K562 (cell line): Measurements from ENCODE around the gene LRRC8E. TPM values are rescaled to one million over a fixed set of nuclear protein-coding genes. Genes with fewer than 3 reads are reported as not detected.

Experiments
- ATAC-seq: fragments of 200-7000 bp; cut with Tn5 transposase; 3 replicates; pipeline ENCODE4 v1.9.1; 2020; ENCODE audit warnings: moderate library complexity
- BruUV-seq: library from RNA; stranded (reverse); fragments of 400-500 nt; replicated peaks from 2 replicates; lab custom pipeline; 2021; lab: Mats Ljungman, UMichigan
- CTCF ChIA-PET: fragments of 300-600 bp; formaldehyde crosslinking; extraction: SDS; loops from one replicate; lab custom pipeline; 2021; ENCODE audit warnings: low intra/inter-chr PET ratio; lab: Yijun Ruan, JAX
- POLR2A ChIA-PET: fragments of 300-600, 350-650 bp; sonication (Branson Sonifier 250); formaldehyde crosslinking; extraction: SDS; loops from one replicate; lab custom pipeline; 2021; ENCODE audit warnings: antibody characterized with exemption, inconsistent platforms; lab: Yijun Ruan, JAX
- DNase-seq, 4 experiments: peaks; one replicate each; pipeline versions ENCODE4 v3.0.0 to v3.0.0-alpha.2; 2011 to 2018; ENCODE audit warnings: low spot score in 3 of 4, mixed read lengths in 3 of 4; ENCODE audit errors: extremely low read depth in 1 of 4
- FAIRE-seq: peaks from 2 replicates; lab custom pipeline; 2011; peaks lifted over from hg19 to GRCh38; lab: Jason Lieb, UNC
- H2AFZ ChIP-seq: 2 replicates; pipeline ENCODE4 v1.6.0; 2011; ENCODE audit warnings: low read depth, low read length, control low read depth, inconsistent platforms
- H3K27ac ChIP-seq: fragments of 200-600 bp; 3 replicates; pipeline ENCODE4 v1.8.0; 2011; ENCODE audit warnings: low read depth, mild to moderate bottlenecking, control low read depth, inconsistent platforms, low read length, moderate library complexity, mixed read lengths; ENCODE audit errors: extremely low read depth
- H3K27me3 ChIP-seq, 2 experiments: fragments of 300-600 bp in 1 of 2; 2 replicates in 1 of 2; 3 replicates in 1 of 2; pipeline versions ENCODE4 v1.6.0 to v1.8.0; 2011; ENCODE audit warnings: inconsistent platforms in 2 of 2, low read length in 2 of 2, mild to moderate bottlenecking in 1 of 2, mixed read lengths in 1 of 2, moderate library complexity in 1 of 2; ENCODE audit not compliant: control insufficient read depth in 2 of 2, insufficient read depth in 2 of 2
- H3K36me3 ChIP-seq: fragments of 300-600 bp; 3 replicates; pipeline ENCODE4 v1.8.0; 2011; ENCODE audit warnings: mild to moderate bottlenecking, low read length, inconsistent platforms; ENCODE audit not compliant: control insufficient read depth, insufficient read depth
- H3K4me1 ChIP-seq, 2 experiments: fragments of 200-600 bp in 1 of 2; replicated peaks in 1 of 2; 2 replicates in 1 of 2; 3 replicates in 1 of 2; pipeline versions ENCODE4 v1.5.1 to v1.8.0; 2011; ENCODE audit warnings: inconsistent platforms in 2 of 2, low read length in 2 of 2, mild to moderate bottlenecking in 1 of 2, mixed read lengths in 1 of 2, moderate library complexity in 1 of 2; ENCODE audit not compliant: control insufficient read depth in 2 of 2, insufficient read depth in 2 of 2
- H3K4me2 ChIP-seq: 2 replicates; pipeline ENCODE4 v1.6.1; 2011; ENCODE audit warnings: low read length, control low read depth, inconsistent platforms, mixed read lengths; ENCODE audit not compliant: insufficient read depth
- H3K4me3 ChIP-seq: fragments of 200-600 bp; sonication (generic), shearing (Covaris generic); 2 replicates; pipeline ENCODE4 v1.5.1; 2016; ENCODE audit warnings: control low read depth, inconsistent platforms
- H3K79me2 ChIP-seq: fragments of 200-600 bp; 3 replicates; pipeline ENCODE4 v1.8.0; 2011; ENCODE audit warnings: low read length, inconsistent platforms; ENCODE audit not compliant: control insufficient read depth, insufficient read depth
- H3K9ac ChIP-seq, 2 experiments: 2 replicates each; pipeline versions ENCODE4 v1.6.0 to v1.6.1; 2011; ENCODE audit warnings: low read depth in 2 of 2, low read length in 2 of 2, control low read depth in 1 of 2, inconsistent platforms in 1 of 2, mild to moderate bottlenecking in 1 of 2, mixed read lengths in 1 of 2; ENCODE audit not compliant: insufficient read depth in 1 of 2
- H3K9me1 ChIP-seq: one replicate; pipeline ENCODE4 v1.6.0; 2011; ENCODE audit warnings: inconsistent platforms, mild to moderate bottlenecking, low read length, moderate library complexity; ENCODE audit not compliant: control insufficient read depth, insufficient read depth
- H3K9me3 ChIP-seq: replicated peaks from 2 replicates; pipeline ENCODE4 v1.5.1; 2011; ENCODE audit warnings: low read depth, low read length, inconsistent platforms; ENCODE audit not compliant: control insufficient read depth, insufficient read depth
- H4K20me1 ChIP-seq: replicated peaks from 2 replicates; pipeline ENCODE4 v1.6.1; 2011; ENCODE audit warnings: low read length, inconsistent platforms, mixed read lengths; ENCODE audit not compliant: control insufficient read depth, insufficient read depth
- ARID2 ChIP-seq: fragments of 450-650 bp; IDR thresholded peaks from 2 replicates; pipeline ENCODE4 v1.6.1; 2017; ENCODE audit warnings: antibody characterized with exemption, mild to moderate bottlenecking
- ETS1 ChIP-seq: conservative IDR thresholded peaks from 2 replicates; pipeline ENCODE4 v1.6.1; 2011; ENCODE audit warnings: low read depth, mild to moderate bottlenecking, low read length; ENCODE audit not compliant: control insufficient read depth
- FIP1L1 ChIP-seq: fragments of 200-400 bp; formaldehyde crosslinking; IDR thresholded peaks from 2 replicates; pipeline ENCODE4 v1.6.1; 2018; ENCODE audit warnings: mild to moderate bottlenecking, low read depth, low read length; ENCODE audit not compliant: poor library complexity, severe bottlenecking
- KAT7 ChIP-seq: sonication (generic); formaldehyde crosslinking; IDR thresholded peaks from 2 replicates; pipeline ENCODE4 v1.8.0; 2022; ENCODE audit warnings: missing genetic modification reagents, mild to moderate bottlenecking, borderline replicate concordance
- PCBP1 ChIP-seq: fragments of 200-400 bp; formaldehyde crosslinking; IDR thresholded peaks from 2 replicates; pipeline ENCODE4 v1.6.1; 2018; ENCODE audit warnings: mild to moderate bottlenecking, low read depth, low read length; ENCODE audit not compliant: poor library complexity, severe bottlenecking
- PURB ChIP-seq: sonication (generic); formaldehyde crosslinking; IDR thresholded peaks from 2 replicates; pipeline ENCODE4 v1.9.0; 2021; ENCODE audit warnings: low read depth, mild to moderate bottlenecking, missing genetic modification reagents
- STAT5B ChIP-seq: fragments of 250-450 bp; sonication (Bioruptor Pico); IDR thresholded peaks from 2 replicates; pipeline ENCODE4 v1.8.0; 2021; ENCODE audit warnings: mild to moderate bottlenecking, inconsistent platforms
- ZNF699 ChIP-seq: fragments of 250-450 bp; sonication (Bioruptor Pico); IDR thresholded peaks from 2 replicates; pipeline ENCODE4 v1.8.0; 2021; ENCODE audit warnings: mild to moderate bottlenecking, moderate library complexity; ENCODE audit not compliant: insufficient replicate concordance
- WGBS: fragments of 100-300 bp; shearing (Covaris generic); methylation state at CpG from one replicate; pipeline ENCODE4 v1.1.6; 2016; ENCODE audit warnings: low coverage, mixed read lengths; ENCODE audit not compliant: insufficient coverage; ENCODE audit errors: missing lambda C conversion rate; 5-methylcytosine and 5-hydroxymethylcytosine counted together
- in situ Hi-C: fragments of 300-500 bp; cut with MboI; formaldehyde crosslinking; loops from 4 replicates; pipeline ENCODE4 v1.15.0; 2018; ENCODE audit warnings: inconsistent platforms, mixed read lengths
- intact Hi-C: fragments of 100-400 bp; cut with micrococcal nuclease; formaldehyde crosslinking; loops from 2 replicates; pipeline ENCODE4 v1.14.2; 2022
- polyA plus RNA-seq, 8 experiments: library from polyadenylated mRNA; depleted of rRNA in 4 of 8; stranded (reverse) in 5 of 8; unstranded in 3 of 8; fragments of >200 nt; fragmentation: Nextera tagmentation in 2 of 8; fragmentation: Illumina TruSeq in 1 of 8; extraction: Ambion mirVana in 2 of 8; extraction: Trizol in 1 of 8; gene quantifications; 2 replicates each; pipeline versions ENCODE4 v1.2.1 to v1.2.3, GENCODE V29; 2011 to 2014; ENCODE audit warnings: inconsistent platforms in 1 of 8, missing spikeins in 1 of 8
- total RNA-seq, 7 experiments: library from RNA; depleted of rRNA in 6 of 7; stranded (reverse); fragments of >200 nt in 6 of 7; fragmentation: Illumina TruSeq in 2 of 7; extraction: Trizol in 2 of 7; gene quantifications; 2 replicates each; pipeline versions ENCODE4 v1.2.1 to v1.2.3, GENCODE V29; 2011 to 2021; ENCODE audit warnings: low replicate concordance in 1 of 7

Gene LRRC8E
- total and polyA plus RNA-seq, 9 of the 15 experiments (the other 6 are each of a cell fraction or from before 2014, with no cell fraction given): 0.08 to 5.7 (median 3.5) TPM; not detected in 1

GRCh38 chr19:7852851-7853769 lies 35.2 kb upstream of the LRRC8E start (continued):
- peak; percentile 66; the same call in 1 of the 2 replicates for TF ChIP-seq ETS1
- no peak for TF ChIP-seq ARID2
- TF ChIP-seq KAT7 (CRISPR knock-in tag): no peak
- no peak for TF ChIP-seq STAT5B (CRISPR knock-in tag)
- no peak for TF ChIP-seq PURB
- TF ChIP-seq ZNF699 (CRISPR knock-in tag): no peak

- H3K9me1 ChIP-seq: no peaks in the 10 kb centered on the region
- FAIRE-seq (no peak), ATAC-seq (no peak), DNase-seq (no peak)
- no peak overlapping the region; the same call in 1 of the 2 replicates for H2AFZ ChIP-seq
- H3K36me3 ChIP-seq: no peaks in the 10 kb centered on the region
- H3K9me3 ChIP-seq: no peaks in the 10 kb centered on the region
- intact Hi-C loops (loop anchor here (1.0 to 2.0 kb wide), 3 partner anchors 49 to 72 kb away; partner anchors contain the start of gene MAP2K7), in situ Hi-C loops (loop anchor here (5.0 kb wide), 1 partner anchor 69 kb away; the partner anchor contains the start of gene SNAPC2)
- BruUV-seq: no TSS peak
- 49% methylated on average over 12 of the region's 12 CpGs for WGBS
- peak overlapping the region in 1 of 2 experiments; percentile 70; a peak in 1 of 4 replicates for H3K9ac ChIP-seq
- ChIA-PET CTCF (interaction anchor here (0.7 to 1.0 kb wide), 3 partner anchors 21 to 285 kb away, joined by 3 to 4 read pairs (median 3); partner anchors contain the start of gene MAP2K7), POLR2A (no interaction called here)
- TF ChIP-seq PCBP1 (peak; percentile 4), FIP1L1 (no peak)
- peaks cover 16% of the 10 kb centered on the region; the same call in 1 of the 2 replicates for H4K20me1 ChIP-seq
- H3K79me2 ChIP-seq: no peaks in the 10 kb centered on the region
- 0 out of 2 replicates have a peak overlapping the region, but pooled peaks have one; percentile 63 for H3K4me2 ChIP-seq
- H3K4me1 ChIP-seq: peaks cover 20 to 79% of the 10 kb centered on the region in 2 experiments
- no peak overlapping the region for H3K27ac ChIP-seq
- peaks cover 15 to 33% of the 10 kb centered on the region in 2 experiments; a peak in 4 of 5 replicates for H3K27me3 ChIP-seq
- no peak overlapping the region for H3K4me3 ChIP-seq
Measured at GRCh38 chr19:7853770-7854128, 34.6 kb upstream of the LRRC8E start.
